AG10803 (cell line): ENCODE data around the gene FNDC3A.
A peak's percentile ranks its signal among the peaks of the same experiment; 100 is the strongest.

ENCODE experiments used
- DNase-seq: peaks from one replicate; pipeline ENCODE4 v3.0.0; 2010; ENCODE audit warnings: low read depth
- H3K4me3 ChIP-seq: 2 replicates; pipeline ENCODE4 v1.5.1; 2011; ENCODE audit warnings: mild to moderate bottlenecking, low read length, control low read depth
- TF ChIP-seq, protein P1 (sequence below): conservative IDR thresholded peaks from 2 replicates; pipeline ENCODE4 v1.5.1; 2011; ENCODE audit warnings: mild to moderate bottlenecking, low read length, control low read depth, inconsistent platforms

Gene FNDC3A

DNA sequence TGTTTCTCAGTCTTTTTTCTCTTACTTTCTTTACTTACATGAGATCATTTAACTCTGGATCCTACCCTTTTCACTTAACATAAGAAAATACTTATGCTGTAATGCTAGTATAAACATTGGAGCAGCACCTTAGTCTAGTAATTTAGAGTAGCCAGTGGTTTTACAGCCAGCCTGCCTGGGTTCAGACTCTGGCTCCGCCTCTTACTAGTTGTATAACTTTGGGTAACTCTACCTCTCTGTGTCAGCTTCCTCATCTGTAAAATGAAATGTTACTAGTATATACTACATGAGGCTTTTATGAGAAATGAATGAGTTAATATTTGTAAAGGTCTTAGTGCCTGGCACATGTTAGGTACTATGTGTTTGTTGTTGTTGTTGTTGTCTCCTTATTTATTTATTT, 277.6 kb downstream of the FNDC3A start:
- no peak for DNase-seq
- TF ChIP-seq, protein P1, sequence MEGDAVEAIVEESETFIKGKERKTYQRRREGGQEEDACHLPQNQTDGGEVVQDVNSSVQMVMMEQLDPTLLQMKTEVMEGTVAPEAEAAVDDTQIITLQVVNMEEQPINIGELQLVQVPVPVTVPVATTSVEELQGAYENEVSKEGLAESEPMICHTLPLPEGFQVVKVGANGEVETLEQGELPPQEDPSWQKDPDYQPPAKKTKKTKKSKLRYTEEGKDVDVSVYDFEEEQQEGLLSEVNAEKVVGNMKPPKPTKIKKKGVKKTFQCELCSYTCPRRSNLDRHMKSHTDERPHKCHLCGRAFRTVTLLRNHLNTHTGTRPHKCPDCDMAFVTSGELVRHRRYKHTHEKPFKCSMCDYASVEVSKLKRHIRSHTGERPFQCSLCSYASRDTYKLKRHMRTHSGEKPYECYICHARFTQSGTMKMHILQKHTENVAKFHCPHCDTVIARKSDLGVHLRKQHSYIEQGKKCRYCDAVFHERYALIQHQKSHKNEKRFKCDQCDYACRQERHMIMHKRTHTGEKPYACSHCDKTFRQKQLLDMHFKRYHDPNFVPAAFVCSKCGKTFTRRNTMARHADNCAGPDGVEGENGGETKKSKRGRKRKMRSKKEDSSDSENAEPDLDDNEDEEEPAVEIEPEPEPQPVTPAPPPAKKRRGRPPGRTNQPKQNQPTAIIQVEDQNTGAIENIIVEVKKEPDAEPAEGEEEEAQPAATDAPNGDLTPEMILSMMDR = no peak
- no peak overlapping the region for H3K4me3 ChIP-seq

DNA sequence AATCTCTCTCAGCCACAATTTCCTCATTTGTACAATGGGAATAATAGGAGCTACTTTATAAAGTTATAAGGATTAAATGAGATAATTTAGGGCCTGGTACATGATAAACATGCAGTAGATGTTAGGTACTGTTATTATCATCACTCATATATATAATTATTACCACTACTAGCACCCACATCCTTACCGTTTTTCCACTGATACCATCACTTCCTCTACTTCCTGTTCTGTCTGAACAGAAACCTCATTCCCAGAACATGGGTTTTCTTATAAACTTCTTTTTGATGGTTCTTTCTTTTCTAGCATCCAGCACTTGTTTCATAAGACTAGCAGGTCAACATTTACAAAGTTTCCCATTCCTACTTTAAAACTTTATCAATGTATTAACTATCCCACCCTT, 278.3 kb downstream of the FNDC3A start:
- TF ChIP-seq, protein P1 = no peak
- no peak overlapping the region for H3K4me3 ChIP-seq
- DNase-seq = no peak

DNA sequence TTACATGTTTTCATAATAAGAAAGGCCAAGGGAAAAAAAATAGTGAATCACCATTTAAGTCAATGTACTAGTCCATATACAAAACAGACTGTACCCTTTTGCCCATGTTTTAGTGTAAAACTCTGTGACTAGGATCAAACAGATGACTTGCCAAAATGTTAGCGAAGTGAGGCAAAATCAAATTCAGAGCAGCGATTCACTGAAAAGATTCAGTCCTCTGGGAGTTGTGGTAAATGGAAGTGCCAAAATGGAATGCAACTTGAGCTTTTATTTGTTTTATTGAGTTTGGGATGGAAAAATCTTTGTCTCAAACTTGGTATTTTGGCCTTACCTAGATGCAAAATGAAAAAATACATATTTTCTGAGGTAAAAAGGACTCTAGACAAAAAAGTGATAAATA, 281.1 kb downstream of the FNDC3A start:
- no peak overlapping the region for H3K4me3 ChIP-seq
- DNase-seq = peak; percentile 35
- TF ChIP-seq, protein P1 = no peak

DNA sequence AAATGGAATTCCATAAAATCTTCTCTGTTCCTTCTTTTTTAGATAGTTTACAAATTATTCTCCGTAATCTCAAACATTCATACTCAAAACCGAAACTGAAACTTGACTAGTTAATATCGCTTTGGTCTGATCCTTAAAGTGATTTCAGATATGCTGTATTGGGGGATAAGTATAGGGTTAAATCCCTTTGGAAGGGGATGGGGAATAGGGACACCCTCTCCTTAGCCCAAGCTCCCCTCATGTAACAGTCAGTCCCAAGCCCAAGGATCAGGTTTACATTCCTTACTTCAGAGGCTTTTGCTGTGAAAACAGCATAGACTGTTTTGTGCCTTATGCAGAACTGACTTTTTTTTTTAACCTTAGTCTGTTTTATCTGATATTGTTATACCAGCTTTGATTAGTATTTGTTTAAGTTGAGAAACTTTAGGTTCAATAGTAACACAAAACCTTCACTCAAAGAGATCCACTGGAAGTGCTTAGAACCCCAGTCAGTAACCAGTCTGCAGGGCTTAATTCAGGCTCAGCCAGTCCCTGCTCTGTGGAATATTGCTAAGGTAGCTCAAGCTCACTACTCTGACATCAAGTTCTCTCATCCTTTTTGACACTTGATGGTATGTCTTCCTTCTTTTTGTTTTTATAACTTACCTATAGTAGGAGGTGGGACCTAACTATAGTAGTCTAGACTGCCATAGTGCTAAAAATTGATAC, 282.5 kb downstream of the FNDC3A start:
- DNase-seq = no peak
- H3K4me3 ChIP-seq = no peak overlapping the region
- TF ChIP-seq, protein P1 = no peak
